ENCODE data around the gene APEX1.

- TF ChIP-seq CTCF (IDR thresholded peaks at IDR 0.05) (no peak), POLR2A (IDR thresholded peaks at IDR 0.05) (no peak)
Measured at GRCh38 chr14:20429801-20430669, 25.0 kb upstream of the APEX1 start.
